GM18519 (cell line): ENCODE data around the gene NOP9.

ENCODE experiments used
- ATAC-seq: cut with Tn5 transposase; IDR thresholded peaks from one replicate; pipeline ENCODE4 v1.9.1; 2021; ENCODE audit warnings: mild to moderate bottlenecking, moderate library complexity; ENCODE audit not compliant: unreplicated experiment, low FRiP score

NOP9 gene

DNA sequence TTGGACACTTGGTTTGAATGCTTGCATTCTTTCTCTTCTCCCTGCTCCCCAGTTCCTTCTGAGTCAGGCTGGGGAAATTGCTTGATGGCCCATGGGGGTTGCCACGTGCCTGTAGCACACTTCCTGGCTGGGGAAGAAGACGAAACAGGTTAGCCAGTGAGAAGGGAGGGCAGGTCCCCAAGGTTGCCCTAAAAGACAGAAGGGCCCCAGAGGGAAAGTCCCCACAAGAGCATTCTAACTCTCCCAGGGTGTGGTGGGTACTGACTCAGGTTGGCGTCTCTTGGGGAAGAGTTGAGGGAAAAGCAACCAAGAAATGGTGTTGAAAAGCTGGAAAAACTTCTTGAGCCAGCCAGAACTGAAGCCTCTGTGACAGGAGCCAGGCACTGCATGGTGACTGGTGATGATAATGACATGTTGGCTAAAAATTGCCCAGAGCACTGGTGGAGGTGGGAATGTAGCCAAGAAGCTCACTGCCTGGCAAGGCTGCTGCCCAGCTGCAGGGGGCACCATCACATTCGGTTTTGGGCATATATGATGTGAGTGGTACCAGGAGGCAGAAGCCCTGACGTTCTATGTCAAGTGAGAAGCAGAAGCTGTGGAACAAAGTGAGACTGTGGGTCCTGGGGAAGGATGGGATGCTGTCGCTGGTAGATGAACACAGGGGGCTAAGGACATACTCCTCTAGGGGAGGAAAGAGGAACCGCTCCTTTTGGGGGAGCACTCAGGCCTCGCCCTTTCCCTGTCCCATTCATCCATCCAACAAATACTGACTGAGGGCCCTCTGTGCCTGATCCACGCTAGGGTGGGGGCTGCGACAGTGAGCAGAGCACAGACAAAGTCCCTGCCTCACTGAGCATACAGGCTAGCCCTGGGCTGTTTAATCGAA lies 20.1 kb upstream of the NOP9 start:
- no peak for ATAC-seq

DNA sequence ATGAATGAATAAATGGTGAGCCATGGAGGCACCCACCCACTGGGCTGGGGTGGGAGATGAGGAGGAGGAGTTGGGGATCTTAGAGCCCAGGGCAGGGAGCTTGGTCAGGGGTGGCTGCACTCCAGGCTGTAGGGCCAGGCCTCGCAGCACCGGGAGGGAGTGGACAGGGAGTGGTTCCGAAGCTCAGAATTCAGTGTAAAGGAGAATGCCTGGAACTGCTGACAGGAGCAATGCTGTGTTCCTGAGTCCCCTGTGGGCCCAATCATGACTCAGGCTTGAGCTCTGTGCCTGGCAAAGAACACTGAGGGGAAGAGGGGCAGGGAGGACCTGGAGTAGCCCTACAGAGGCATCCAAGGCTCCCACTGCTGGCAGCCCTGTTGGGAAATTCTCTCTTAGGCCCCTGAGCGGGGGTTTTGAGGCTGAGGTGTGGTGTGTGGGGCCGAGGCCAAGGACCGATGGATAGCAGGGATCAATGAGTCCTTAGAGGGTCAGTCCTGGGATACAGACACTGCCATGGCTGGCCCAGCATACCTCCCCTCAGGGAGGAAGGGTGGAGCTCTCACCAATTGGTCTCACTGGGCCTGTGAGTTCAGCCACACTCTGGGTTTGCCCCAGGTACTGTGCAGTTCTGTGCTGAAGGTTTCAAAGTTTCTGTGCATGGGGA lies 18.7 kb upstream of the NOP9 start:
- ATAC-seq, result no peak

DNA sequence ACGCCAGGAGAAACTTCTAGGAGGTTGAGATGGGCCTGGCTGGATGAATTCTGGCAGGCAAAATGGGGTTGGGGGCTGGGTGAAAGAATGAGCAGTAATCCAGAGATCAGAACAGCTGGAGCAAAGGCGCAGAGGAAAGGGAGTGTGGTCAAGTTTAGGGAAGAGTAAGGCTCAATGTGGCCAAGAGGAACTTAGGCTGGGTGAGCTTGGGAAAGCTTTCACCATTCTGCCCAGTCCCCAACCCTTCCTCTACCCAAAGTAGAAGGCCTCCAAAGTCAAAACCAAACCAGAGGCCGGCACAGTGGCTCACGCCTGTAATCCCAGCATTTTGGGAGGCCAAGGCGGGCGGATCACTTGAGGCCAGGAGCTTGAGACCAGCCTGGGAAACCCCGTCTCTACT lies 18.0 kb upstream of the NOP9 start:
- ATAC-seq, result no peak

DNA sequence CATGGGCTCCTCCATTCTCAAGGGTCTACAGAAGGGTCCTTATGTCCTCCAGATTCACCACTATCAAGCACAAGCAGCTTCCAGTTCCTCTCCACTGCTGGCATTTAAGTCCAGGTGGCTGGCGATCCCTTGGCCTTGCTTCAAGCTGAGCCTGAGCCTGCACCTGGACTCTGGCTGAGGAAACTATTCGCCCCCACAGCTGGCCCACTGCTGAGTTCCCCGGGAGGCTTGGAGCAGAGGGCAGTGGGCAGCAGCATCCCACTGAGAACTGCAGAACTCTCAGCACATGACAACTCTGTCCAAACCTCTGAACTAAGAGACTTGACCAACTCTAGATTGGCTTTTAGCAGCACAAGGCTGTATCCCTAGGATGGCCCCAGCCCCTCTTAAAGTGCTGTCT lies 16.9 kb upstream of the NOP9 start:
- ATAC-seq, result no peak

DNA sequence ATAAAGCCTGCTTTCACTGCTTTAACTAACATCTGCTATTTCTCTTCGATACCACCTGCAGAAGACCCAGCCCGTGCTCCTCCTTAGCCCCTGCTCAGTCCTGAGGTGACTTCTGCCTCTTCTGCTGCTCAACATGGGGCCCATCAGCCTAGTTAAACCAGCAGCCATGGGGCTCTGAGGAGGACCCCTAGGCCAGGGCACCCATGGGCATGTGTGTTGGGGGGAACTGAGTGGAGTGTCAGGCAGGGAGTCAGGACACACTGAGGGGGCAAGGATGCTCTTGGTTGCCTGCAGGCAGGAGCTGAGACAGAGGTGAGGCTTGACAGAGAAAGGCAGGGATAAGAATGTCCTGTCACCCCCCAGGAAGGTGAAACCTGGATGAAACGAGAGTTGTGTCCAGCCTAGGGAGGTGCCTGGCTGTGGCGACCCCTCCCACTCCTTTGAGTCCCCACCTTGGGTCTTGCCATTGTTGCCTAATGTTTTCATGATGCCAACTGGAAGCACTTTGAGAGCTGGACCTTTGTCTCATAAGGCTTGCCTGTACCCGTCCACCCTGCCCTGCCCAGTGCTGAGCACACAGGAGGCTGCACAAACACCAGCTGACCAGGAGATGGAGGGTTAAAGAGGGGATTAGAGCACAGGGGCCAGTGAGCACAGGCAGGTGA lies 15.7 kb upstream of the NOP9 start:
- ATAC-seq, result no peak

DNA sequence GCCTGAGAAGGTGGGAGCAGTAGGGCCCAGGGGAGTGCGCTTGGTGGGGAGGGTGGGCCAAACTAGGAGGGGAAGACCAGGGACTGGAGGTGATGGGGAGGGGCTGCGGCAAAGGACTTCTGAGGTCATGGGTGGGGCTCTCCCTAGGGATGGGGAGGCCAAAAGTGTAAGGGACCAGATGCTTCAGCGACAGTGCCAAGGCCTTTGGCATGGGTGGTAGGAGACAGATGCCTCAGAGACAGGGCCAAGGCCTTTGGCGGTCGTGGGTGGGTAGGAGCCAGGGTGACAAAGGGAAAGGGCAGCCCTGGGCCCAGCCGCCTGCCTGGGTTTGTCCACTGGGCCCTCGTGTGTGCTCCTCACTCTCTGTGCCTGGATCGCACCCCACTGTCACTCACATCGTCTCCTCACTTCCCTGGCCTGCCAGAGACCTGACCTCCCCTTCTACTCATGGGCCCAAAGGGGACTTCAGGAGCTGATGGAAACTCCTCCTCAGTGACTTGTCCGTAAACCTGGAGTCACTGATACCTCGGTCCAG lies 15.1 kb upstream of the NOP9 start:
- no peak for ATAC-seq

DNA sequence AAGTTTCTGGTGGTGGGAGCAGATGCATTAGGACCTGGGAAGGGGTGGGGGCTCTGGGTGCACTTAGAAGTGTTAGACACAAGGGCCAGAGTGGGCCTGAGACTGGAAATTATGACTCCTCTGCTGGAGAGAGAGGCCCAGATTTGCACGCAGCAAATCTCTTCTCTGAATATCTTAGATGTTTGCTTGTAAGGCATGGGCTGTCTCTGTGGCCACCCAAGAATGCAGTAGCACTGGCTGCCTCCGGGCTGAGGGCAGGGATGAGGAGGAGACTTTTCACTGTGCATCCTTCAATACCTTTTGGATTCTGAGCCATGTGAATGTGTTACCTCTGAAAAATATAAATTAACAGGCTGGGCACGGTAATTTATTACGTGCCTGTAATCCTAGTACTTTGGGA lies 14.3 kb upstream of the NOP9 start:
- no peak for ATAC-seq

DNA sequence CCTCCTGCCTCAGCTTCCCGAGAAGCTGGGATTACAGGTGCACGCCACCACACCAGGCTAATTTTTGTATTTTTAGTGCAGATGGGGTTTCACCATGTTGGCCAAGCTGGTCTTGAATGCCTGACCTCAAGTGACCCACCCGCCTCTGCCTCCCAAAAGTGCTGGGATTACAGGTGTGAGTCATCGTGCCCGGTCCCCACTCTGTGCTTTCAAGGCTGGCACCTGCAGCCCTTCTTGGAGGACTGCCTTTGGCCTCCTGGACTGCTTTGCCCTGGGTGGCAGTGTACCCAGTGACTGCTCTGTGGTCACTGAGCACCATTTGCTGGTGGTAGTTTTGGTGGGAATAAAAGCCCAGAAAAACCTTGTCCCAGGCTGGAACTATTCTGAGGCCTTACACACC lies 12.7 kb upstream of the NOP9 start:
- no peak for ATAC-seq

DNA sequence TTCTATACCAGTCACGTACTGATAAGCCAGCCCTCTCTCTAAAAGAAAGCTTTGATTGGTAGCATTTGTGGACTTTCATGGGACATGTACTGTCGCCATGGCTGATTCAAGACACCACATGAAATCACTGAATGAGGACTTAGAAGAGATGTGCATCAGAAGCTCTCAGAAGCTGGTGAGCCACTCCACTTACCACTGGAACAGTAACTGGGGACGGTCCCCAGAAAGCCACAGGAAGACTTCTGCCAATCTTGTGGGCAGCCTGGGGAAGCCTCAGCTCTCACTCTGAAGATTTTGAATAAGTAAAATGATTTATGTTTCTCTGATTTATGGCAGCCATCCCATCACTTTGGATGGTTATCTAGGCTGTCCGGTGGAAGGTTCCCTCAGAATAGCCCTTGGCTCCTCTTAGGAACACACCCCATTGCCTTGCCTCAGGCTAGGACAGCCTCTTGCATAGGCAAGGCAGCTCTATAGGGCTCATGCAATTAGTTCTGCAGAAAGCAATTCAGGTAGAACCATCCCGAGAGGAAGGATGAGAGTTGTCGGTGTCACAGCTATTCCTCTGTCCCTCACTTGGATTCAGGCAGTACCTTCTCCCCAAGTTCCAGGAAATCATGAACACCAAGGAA lies 9.9 kb upstream of the NOP9 start:
- ATAC-seq, result no peak

DNA sequence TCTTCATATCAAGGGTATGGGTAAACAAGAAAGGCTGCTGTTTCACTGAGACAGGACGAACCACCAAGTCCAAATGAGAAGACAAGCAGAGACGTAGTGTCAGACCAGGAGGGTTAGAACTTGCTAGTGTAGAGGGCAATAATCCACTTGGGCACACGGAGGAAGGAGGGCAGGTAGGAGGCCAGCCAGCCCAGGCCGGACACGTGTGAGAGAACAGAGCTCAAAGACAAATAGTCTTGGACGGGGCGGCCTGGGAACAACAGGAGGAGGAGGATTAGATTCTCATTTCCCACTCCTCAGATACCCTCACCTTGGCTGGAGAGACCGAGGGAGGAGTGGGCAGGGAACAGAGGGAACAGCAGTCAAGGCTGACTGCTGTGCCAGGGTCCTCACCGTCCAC lies 8.9 kb upstream of the NOP9 start:
- ATAC-seq, result no peak

DNA sequence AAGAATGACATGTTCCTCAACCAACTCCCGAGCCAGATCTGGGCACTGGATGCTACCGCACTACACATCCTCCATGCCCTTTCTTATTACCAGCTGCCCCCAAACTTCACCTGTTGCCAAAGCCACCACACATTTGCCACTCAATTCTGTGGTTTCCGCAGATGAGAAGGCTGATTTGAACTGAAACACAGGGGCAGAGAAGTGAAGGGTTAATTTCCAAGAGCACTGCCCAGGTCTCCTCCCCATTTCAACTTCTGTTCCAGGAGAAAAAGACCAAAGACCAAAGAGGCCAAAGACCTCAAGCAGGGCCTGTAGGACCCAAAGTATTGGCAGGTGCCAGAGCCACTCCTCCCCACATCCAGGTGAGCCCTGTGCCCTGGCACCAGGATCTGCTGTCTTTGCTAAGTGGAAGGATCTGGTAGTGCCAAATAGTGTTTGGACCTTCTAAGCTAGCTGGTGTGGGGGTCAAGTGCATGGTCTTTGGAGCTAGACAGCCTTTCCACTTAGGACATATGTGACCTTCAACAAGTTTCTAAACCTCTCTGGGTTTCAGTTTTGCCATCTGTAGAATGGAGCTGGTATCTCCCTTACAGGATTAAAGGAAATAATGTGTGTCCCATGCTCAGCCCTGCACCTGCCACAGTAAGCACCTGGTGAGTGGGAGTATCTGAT lies 8.1 kb upstream of the NOP9 start:
- ATAC-seq, result no peak

DNA sequence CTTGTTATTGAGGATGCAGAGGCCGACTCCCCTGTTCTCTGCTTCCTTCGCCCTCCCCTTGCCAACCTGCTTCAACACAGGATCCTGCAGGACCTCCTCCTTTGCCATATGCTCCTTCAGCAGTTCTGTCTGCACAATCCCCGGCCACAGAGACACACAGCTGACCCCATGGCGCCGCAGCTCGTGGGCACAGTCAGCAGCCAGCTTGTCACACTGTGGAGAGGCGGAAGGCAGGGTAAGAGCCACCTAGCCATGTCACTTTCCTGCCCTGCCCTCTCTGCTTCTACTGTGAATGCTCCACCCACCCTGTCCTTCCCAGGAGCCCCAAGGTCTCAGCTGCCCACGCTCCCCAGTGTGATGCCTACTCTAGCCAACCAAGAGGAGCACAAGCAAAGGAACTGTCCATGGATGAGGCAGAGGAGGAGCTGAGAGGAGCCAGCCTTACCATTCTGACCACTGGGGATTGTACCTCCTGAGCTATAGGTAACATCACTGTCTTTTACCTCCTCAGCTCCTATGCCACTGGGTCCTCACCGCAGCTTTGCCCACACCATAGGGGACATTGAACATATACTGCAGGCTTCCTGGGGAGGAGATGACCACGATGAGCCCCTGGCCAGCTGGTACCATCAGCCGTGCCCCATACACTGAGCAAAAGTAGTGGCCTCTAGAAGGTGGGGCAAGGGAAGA lies 7.4 kb upstream of the NOP9 start:
- ATAC-seq, result no peak

DNA sequence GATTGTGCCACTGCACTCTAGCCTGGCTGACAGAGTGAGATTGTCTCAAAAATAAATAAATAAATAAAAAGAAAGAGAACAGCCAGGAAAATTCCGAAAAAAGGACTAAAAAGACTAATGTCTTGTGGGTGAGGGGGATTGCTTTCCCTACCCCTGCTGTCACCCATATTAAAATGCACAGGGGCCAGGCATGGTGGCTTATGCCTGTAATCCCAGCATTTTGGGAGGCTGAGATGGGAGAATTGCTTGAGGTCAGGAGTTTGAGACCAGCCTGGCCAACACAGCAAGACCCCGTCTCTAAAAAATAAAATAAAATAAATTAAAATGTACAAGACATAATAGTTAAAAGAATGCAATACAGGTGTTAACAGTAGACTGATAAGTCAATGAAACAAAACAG lies 6.1 kb upstream of the NOP9 start:
- no peak for ATAC-seq

DNA sequence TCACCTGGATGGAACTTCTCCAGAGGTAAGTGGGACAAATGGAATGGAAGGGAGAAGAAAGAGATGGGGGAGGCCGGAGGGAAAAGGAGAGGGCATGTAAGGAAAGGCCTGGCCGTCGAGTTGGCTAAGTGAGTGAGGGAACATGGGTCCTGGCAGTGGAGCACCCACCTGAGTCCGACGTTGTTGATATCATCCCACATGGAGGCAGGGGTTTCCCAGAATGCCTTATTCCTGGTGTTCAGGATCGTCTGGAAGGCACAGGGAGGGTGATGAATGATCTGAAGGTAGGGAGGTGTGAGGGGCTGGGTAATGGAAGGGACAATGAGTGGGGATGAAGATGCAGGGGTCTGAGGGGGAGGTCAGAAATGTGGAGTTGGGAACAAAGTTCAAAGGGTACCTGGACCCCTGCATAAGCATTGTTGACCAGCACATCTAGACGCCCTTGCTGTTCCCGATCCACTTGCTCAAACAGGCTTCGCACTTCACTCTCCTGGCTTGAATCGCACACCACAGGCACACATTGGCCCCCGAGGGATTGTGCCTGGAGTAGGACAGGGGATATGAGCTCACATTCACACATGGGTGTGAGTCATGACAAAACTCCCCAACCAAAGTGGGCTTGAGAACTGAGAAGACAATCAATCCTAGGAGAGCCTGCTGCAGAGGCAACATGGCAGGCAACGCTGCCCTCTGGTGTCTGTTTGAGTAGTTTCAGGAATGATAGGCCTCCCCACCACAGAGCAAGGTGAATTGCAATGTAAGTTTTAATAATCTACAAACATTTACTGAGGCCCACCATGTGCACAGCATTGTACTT lies 3.1 kb upstream of the NOP9 start:
- no peak for ATAC-seq

DNA sequence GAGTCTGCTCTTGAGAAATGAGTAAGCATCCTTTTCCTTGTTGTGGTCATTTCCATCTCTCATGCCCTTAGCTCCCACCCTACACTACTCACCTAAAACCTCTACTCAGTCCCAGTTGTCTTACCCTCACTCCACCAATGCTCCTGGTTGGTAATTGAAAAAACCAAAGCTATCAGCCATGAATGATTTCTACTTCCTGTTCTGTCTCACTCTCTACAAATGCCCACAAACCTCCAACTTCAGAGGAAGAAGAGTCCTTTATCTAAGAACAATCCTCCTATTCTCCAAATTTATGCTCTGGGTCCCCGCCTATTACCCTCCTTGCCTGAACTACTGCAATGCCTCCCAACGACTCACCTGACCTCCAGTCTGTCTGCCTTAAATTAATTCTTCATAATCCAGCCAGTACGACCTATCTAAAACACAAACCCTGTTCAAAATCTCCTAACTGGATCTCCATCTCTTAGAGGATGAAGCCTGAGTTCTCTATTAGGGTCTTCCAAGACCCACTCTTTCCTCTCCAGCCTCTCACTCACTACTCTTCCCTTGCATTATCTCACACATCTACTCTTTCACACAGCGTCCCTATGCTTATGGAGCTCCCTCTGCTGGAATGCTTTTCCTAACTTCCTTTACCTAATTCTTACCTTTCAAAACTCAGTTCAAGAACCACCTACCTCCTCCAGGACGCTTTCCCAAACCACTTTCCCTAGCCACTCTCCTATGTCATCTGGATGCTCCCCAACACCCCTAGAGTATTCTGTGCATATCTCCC lies 2.3 kb upstream of the NOP9 start:
- no peak for ATAC-seq

DNA sequence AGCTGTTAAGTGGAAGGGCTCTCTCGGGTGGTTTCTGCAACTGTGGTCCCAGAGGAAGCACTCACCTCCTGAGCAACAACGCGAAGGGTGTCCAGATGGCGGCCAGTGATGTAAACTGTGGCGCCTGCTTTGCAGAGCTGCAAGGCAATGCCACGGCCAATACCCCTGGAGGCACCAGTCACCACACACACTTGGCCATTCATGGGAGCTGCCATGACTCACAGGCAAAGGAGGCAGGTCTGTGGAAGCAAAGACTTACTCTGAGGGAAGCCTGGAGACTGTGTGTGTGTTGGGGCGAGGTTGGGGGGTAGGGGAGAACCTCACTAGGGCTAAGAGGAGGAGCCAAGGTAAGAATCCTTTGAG lies 777 bp upstream of the NOP9 start:
- no peak for ATAC-seq

DNA sequence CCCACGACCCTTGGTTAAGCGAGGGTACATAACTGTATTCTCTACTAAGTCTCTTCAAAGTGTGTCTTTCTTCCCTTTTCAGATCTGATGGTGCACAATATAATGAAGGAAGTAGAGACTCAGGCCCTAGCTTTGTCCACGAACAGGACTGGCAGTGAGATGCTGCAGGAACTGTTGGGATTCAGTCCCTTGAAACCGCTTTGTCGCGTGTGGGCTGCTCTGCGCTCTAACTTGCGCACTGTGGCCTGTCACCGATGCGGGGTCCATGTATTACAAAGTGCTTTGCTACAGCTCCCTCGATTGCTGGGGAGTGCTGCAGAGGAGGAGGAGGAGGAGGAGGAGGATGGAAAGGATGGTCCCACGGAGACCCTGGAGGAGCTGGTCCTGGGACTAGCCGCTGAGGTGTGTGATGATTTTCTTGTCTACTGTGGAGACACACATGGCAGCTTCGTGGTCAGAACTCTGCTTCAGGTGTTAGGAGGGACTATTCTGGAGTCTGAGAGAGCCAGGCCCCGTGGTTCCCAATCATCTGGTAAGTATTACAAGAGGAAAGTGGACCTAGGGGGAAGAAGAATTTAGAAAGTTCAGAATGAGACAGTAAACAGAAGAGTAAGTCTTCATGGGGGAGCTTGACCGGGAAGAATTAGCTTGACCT lies 803 bp downstream of the NOP9 start:
- no peak for ATAC-seq

DNA sequence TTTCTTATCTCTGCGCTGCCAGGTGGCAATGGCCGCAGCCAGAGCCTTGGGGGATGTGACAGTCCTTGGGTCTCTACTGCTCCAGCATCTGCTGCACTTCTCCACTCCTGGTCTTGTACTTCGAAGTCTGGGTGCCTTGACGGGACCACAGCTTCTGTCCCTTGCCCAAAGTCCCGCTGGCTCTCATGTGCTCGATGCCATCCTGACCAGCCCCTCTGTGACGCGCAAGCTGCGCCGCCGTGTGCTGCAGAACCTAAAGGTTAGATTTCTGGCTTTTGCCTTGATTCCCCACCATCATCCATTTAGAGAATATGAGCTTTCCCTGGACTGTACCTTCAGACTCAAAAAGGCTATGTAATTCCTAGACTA lies 4.4 kb downstream of the NOP9 start:
- ATAC-seq, result no peak
